Endothelial cell of coronary artery (primary cell): ENCODE measurements around the gene DPH1. TPM values are rescaled to one million over a fixed set of nuclear protein-coding genes. Genes with fewer than 3 reads are reported as not detected.

Experiments used
- total RNA-seq: library from RNA; depleted of rRNA; stranded (reverse); fragments of >200 nt; gene quantifications from 2 replicates; pipeline ENCODE4 v1.2.3, GENCODE V29; 2014

The DPH1 gene
- 13.2 and 16.8 TPM in 2 replicates for total RNA-seq

GRCh38 chr17:2029911-2030778 is at the start of gene DPH1:
Gene DPH1, plus strand, starts transcription at chr17:2030153. Its CDS starts 17 bp downstream, at chr17:2030170.

GRCh38 chr17:2025220-2025621 is 4.7 kb upstream of the DPH1 start, which contains the start of gene RTN4RL1:
Gene RTN4RL1, minus strand, starts transcription at chr17:2025334. Its CDS starts 469 bp downstream, at chr17:2024865.

GRCh38 chr17:2041561-2042389 is 11.8 kb downstream of the DPH1 start, which contains the start of gene OVCA2:
Gene OVCA2, plus strand, starts transcription at chr17:2042022. Its CDS starts 26 bp downstream, at chr17:2042048.

GRCh38 chr17:2054512-2055291 is 24.7 kb downstream of the DPH1 start, which contains the start of gene HIC1:
Gene HIC1, plus strand, starts transcription at chr17:2055103. Its CDS starts 1,588 bp downstream, at chr17:2056691.

Other genes with a start within 250 kb of the DPH1 start
- gene SMYD4, start 200.3 kb upstream of the DPH1 start, total RNA-seq, result 6.9 and 10.0 TPM in 2 replicates
- 37.3 and 57.8 TPM in 2 replicates for gene RPA1, start 200.1 kb upstream of the DPH1 start, total RNA-seq
- gene RTN4RL1, start 4.8 kb upstream of the DPH1 start, total RNA-seq, result not detected in 2 replicates
- 43.5 and 55.4 TPM in 2 replicates for gene OVCA2, start 11.9 kb downstream of the DPH1 start, total RNA-seq
- gene HIC1, start 24.9 kb downstream of the DPH1 start, total RNA-seq, result 18.6 and 41.0 TPM in 2 replicates